ENCODE measurements around the gene RIMBP2.

Gene RIMBP2

GRCh38 chr12:130372936-130373335 is 343.2 kb downstream of the RIMBP2 start:
- H3K27ac Mint-ChIP-seq = no peak overlapping the region
- H3K9me3 Mint-ChIP-seq = no peaks in the 10 kb centered on the region
- H3K4me3 Mint-ChIP-seq = no peak overlapping the region
- H3K36me3 Mint-ChIP-seq = no peaks in the 10 kb centered on the region
- no peaks in the 10 kb centered on the region for H3K4me1 Mint-ChIP-seq
- H3K27me3 Mint-ChIP-seq = peaks cover 9% of the 10 kb centered on the region

- no peak overlapping the region for H3K4me3 Mint-ChIP-seq
- no peaks in the 10 kb centered on the region for H3K4me1 Mint-ChIP-seq
- peaks cover 3% of the 10 kb centered on the region for H3K27me3 Mint-ChIP-seq
- H3K36me3 Mint-ChIP-seq = no peaks in the 10 kb centered on the region
- no peak overlapping the region for H3K27ac Mint-ChIP-seq
- no peaks in the 10 kb centered on the region for H3K9me3 Mint-ChIP-seq
Observed at GRCh38 chr12:130371296-130371695, 344.8 kb downstream of the RIMBP2 start.

GRCh38 chr12:130369816-130370215 is 346.3 kb downstream of the RIMBP2 start:
- H3K36me3 Mint-ChIP-seq = no peaks in the 10 kb centered on the region
- H3K4me3 Mint-ChIP-seq = no peak overlapping the region
- H3K4me1 Mint-ChIP-seq = no peaks in the 10 kb centered on the region
- H3K27ac Mint-ChIP-seq = no peak overlapping the region
- H3K27me3 Mint-ChIP-seq = peaks cover 1% of the 10 kb centered on the region
- no peaks in the 10 kb centered on the region for H3K9me3 Mint-ChIP-seq

- H3K27me3 Mint-ChIP-seq = peaks cover 1% of the 10 kb centered on the region
- no peaks in the 10 kb centered on the region for H3K4me1 Mint-ChIP-seq
- H3K4me3 Mint-ChIP-seq = no peak overlapping the region
- H3K36me3 Mint-ChIP-seq = no peaks in the 10 kb centered on the region
- no peak overlapping the region for H3K27ac Mint-ChIP-seq
- no peaks in the 10 kb centered on the region for H3K9me3 Mint-ChIP-seq
Observed at GRCh38 chr12:130367523-130367922, 348.6 kb downstream of the RIMBP2 start.

- Mint-ChIP-seq H3K4me3 (no peak overlapping the region), H3K4me1 (no peaks in the 10 kb centered on the region), H3K9me3 (no peaks in the 10 kb centered on the region), H3K27ac (no peak overlapping the region), H3K27me3 (peaks cover 1% of the 10 kb centered on the region), H3K36me3 (no peaks in the 10 kb centered on the region)
Observed at GRCh38 chr12:130367003-130367402, 349.1 kb downstream of the RIMBP2 start.

- Mint-ChIP-seq H3K4me3 (no peak overlapping the region), H3K36me3 (no peaks in the 10 kb centered on the region), H3K9me3 (no peaks in the 10 kb centered on the region), H3K27ac (no peak overlapping the region), H3K4me1 (no peaks in the 10 kb centered on the region), H3K27me3 (peaks cover 1% of the 10 kb centered on the region)
Observed at GRCh38 chr12:130366159-130366558, 349.9 kb downstream of the RIMBP2 start.

- no peaks in the 10 kb centered on the region for H3K9me3 Mint-ChIP-seq
- H3K36me3 Mint-ChIP-seq = no peaks in the 10 kb centered on the region
- H3K27ac Mint-ChIP-seq = no peak overlapping the region
Observed at GRCh38 chr12:130364578-130364977, 351.5 kb downstream of the RIMBP2 start.

GRCh38 chr12:130362060-130362459 is 354.0 kb downstream of the RIMBP2 start:
- H3K4me3 Mint-ChIP-seq = no peak overlapping the region
- H3K27me3 Mint-ChIP-seq = peaks cover 13% of the 10 kb centered on the region
- no peak overlapping the region for H3K27ac Mint-ChIP-seq
- no peaks in the 10 kb centered on the region for H3K9me3 Mint-ChIP-seq
- H3K36me3 Mint-ChIP-seq = no peaks in the 10 kb centered on the region
- H3K4me1 Mint-ChIP-seq = no peaks in the 10 kb centered on the region

More at GRCh38 chr12:130364578-130364977, 351.5 kb downstream of the RIMBP2 start:
- H3K4me1 Mint-ChIP-seq = no peaks in the 10 kb centered on the region
- H3K4me3 Mint-ChIP-seq = no peak overlapping the region
- H3K27me3 Mint-ChIP-seq = peaks cover 4% of the 10 kb centered on the region

- no peak overlapping the region for H3K27ac Mint-ChIP-seq
- H3K36me3 Mint-ChIP-seq = no peaks in the 10 kb centered on the region
- no peak overlapping the region for H3K4me3 Mint-ChIP-seq
Observed at GRCh38 chr12:130357729-130358330, 358.3 kb downstream of the RIMBP2 start.

GRCh38 chr12:130357241-130357640 is 358.9 kb downstream of the RIMBP2 start:
- H3K27ac Mint-ChIP-seq = no peak overlapping the region
- no peaks in the 10 kb centered on the region for H3K9me3 Mint-ChIP-seq
- no peaks in the 10 kb centered on the region for H3K36me3 Mint-ChIP-seq
- no peak overlapping the region for H3K4me3 Mint-ChIP-seq
- no peaks in the 10 kb centered on the region for H3K4me1 Mint-ChIP-seq
- peaks cover 21% of the 10 kb centered on the region for H3K27me3 Mint-ChIP-seq

More at GRCh38 chr12:130357729-130358330, 358.3 kb downstream of the RIMBP2 start:
- H3K4me1 Mint-ChIP-seq = no peaks in the 10 kb centered on the region
- peaks cover 21% of the 10 kb centered on the region for H3K27me3 Mint-ChIP-seq
- H3K9me3 Mint-ChIP-seq = no peaks in the 10 kb centered on the region

- no peak overlapping the region for H3K27ac Mint-ChIP-seq
- no peaks in the 10 kb centered on the region for H3K36me3 Mint-ChIP-seq
- H3K4me1 Mint-ChIP-seq = no peaks in the 10 kb centered on the region
- no peak overlapping the region for H3K4me3 Mint-ChIP-seq
- H3K9me3 Mint-ChIP-seq = no peaks in the 10 kb centered on the region
- H3K27me3 Mint-ChIP-seq = peaks cover 25% of the 10 kb centered on the region
Observed at GRCh38 chr12:130356222-130356621, 359.9 kb downstream of the RIMBP2 start.

- Mint-ChIP-seq H3K9me3 (no peaks in the 10 kb centered on the region), H3K4me1 (no peaks in the 10 kb centered on the region), H3K36me3 (no peaks in the 10 kb centered on the region), H3K4me3 (no peak overlapping the region), H3K27ac (no peak overlapping the region), H3K27me3 (peaks cover 26% of the 10 kb centered on the region)
Observed at GRCh38 chr12:130354407-130354806, 361.7 kb downstream of the RIMBP2 start.

- peaks cover 18% of the 10 kb centered on the region for H3K27me3 Mint-ChIP-seq
- H3K27ac Mint-ChIP-seq = no peak overlapping the region
- H3K4me3 Mint-ChIP-seq = no peak overlapping the region
- H3K4me1 Mint-ChIP-seq = no peaks in the 10 kb centered on the region
- H3K9me3 Mint-ChIP-seq = no peaks in the 10 kb centered on the region
- H3K36me3 Mint-ChIP-seq = no peaks in the 10 kb centered on the region
Observed at GRCh38 chr12:130353081-130353480, 363.0 kb downstream of the RIMBP2 start.

- H3K27me3 Mint-ChIP-seq = peaks cover 14% of the 10 kb centered on the region
- H3K27ac Mint-ChIP-seq = no peak overlapping the region
- H3K36me3 Mint-ChIP-seq = no peaks in the 10 kb centered on the region
- no peaks in the 10 kb centered on the region for H3K9me3 Mint-ChIP-seq
- no peaks in the 10 kb centered on the region for H3K4me1 Mint-ChIP-seq
- no peak overlapping the region for H3K4me3 Mint-ChIP-seq
Observed at GRCh38 chr12:130351326-130351725, 364.8 kb downstream of the RIMBP2 start.

- Mint-ChIP-seq H3K36me3 (no peaks in the 10 kb centered on the region), H3K27ac (no peak overlapping the region)
Observed at GRCh38 chr12:130350715-130351114, 365.4 kb downstream of the RIMBP2 start.

GRCh38 chr12:130347588-130347987 is 368.5 kb downstream of the RIMBP2 start:
- Mint-ChIP-seq H3K36me3 (no peaks in the 10 kb centered on the region), H3K27me3 (peaks cover 16% of the 10 kb centered on the region), H3K27ac (no peak overlapping the region), H3K4me3 (no peak overlapping the region), H3K4me1 (no peaks in the 10 kb centered on the region), H3K9me3 (no peaks in the 10 kb centered on the region)

More at GRCh38 chr12:130350715-130351114, 365.4 kb downstream of the RIMBP2 start:
- Mint-ChIP-seq H3K4me1 (no peaks in the 10 kb centered on the region), H3K9me3 (no peaks in the 10 kb centered on the region), H3K27me3 (peaks cover 14% of the 10 kb centered on the region), H3K4me3 (no peak overlapping the region)

Measured in activated naive CD4-positive, alpha-beta T cell treated with anti-CD3 and anti-CD28 coated beads, Interleukin-2, amount 50 U/mL, for 24 hours (primary cell).